Caki2 (cell line): ENCODE data around the gene MIER2. TPM values are rescaled to one million over a fixed set of nuclear protein-coding genes. Genes with fewer than 3 reads are reported as not detected.
A peak's percentile ranks its signal among the peaks of the same experiment; 100 is the strongest.

ENCODE experiments used
- DNase-seq: peaks from one replicate; pipeline ENCODE4 v3.0.0-alpha.2; 2015; ENCODE audit warnings: low read depth
- in situ Hi-C: cut with HindIII; loops from 2 replicates; pipeline ENCODE4 v1.10.0; 2016; ENCODE audit warnings: low sequenced_read_pairs, low pct_unique_long_range_greater_than_20kb, mixed read lengths
- total RNA-seq: library from RNA; depleted of rRNA; stranded (reverse); fragments of >200 nt; shearing (Covaris generic); gene quantifications from 2 replicates; pipeline ENCODE4 v1.2.3, GENCODE V29; 2014; ENCODE audit warnings: low replicate concordance

The MIER2 gene
- total RNA-seq, 1 experiment from 2014 or later = 9.4 TPM

DNA sequence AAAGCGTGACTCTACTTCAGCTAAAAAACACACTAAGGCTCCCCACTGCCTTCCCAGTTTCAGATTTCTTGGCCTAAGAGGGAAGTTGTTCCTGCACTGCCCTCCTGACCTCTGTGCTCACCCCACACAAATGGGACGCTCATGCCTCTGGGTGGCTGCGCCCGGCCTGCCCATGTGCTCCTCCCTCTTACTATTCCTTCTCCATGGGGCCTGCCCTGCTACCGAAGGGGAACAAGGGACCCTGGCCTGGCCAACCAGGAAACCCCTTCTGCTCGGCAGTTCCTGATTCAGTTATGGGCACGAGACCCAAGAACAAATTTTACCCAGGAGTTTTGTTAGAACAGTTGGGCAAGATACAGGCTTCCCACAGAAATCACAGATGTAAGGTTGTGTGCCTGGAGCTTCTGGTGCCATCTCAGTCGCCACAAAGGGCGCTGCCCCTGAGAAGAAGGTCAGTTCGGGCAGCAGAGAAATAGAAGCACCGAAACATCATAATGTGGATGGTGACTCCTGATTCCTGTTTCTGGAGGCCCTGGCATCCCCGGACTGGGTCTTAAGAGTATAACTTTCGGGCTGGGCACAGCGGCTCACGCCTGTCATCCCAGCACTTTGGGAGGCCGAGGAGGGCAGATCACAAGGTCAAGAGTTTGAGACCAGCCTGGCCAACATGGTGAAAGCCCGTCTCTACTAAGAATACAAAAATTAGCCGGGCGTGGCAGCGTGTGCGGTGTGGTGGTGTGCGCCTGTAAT, 47.9 kb downstream of the MIER2 start:
- in situ Hi-C loops = no loop called here
- DNase-seq = no peak

DNA sequence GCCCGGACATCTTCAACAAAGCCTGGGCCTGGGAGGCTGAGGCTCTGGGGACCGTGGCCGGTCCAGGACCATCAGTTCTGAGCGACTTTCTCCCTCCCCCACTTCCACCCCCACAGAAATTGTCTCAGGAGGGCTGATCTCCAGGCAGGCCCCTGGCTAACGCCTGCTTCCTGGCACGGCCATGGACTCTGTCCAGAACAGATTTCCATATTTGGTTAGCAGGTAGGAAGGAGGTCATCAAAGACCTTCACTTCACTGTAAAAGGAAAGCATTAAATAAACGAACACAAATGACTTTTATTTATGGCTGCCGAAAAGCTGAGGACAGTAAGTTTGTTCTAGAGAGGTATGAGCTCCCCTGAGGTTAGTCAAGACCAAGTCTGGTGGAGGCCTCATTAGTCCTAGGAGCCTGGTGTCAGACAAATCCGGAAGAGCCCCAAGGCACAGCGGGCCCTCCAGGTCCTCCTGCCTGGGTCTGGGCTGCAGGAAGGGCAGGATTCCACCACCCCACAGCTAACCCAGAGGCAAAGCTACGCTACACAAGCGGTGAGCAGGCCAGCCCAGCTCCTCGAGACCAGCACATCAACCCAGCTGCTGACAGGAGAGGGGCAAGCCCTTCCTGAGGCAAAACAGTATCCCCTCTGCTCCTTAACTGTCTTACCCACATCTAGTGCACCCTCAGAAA, 48.8 kb downstream of the MIER2 start:
- in situ Hi-C loops = no loop called here
- DNase-seq = no peak

DNA sequence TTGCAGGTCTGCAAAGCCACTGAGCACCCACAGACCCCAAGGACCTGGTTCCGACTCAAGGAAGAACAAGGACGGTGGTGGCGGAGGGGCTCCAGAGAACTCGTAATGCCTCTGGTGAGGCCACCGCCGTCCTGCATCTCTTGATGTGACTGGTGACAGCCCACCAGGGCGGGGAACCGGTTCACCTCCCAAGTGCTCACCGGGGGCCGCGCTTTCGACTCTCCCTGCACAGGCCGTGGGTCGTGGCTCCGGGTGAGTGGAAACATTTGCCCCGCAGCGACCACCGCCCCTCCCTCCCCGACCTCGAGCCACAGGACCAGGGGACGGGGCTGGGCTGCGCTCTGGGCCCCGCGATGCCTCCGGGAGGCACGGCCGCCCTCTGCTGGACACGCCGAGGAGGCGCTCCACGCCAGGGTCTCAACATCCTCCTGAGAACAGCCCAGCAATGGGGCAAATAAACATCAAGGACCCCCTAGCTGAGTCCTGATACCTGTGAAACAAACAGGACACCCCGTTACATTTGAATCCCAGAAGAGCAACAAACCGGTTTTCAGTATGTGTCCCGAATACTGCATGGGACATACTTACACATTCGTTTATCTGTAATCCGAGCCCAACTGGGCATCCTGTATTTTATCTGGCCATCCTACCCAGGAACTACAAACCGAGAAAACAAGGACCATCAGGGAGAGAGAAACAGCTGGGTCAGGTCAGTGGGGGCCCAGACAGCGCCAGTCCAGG, 49.5 kb downstream of the MIER2 start:
- in situ Hi-C loops = no loop called here
- no peak for DNase-seq

DNA sequence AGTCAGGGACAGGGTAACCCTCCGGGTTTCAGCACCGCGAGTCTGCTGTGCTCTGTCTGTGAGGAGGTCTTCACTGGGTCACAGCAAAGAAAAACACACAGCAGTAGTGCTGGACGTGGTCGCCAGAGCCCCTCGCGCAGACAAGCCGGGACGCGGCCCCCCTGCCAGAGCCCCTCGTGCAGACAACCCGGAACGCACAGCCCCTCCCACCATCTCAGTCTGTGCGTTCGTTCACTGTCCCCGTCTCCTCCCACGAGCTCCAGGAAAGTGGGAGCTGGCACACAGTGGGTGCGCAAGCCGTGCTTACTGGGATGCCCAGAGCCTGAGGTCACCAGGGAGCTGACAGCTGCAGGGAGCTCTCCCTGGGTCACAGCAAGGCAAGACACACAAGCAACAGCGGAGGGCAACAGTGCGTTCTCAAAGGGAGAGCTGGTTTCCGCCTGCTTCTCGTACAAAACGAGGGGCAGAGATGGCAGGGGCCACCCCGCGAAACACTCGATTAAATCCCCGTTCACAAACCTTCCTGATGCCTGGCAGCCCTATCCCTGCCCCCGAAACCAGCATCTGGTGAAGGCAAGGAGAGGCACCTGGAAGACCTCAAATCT, 50.2 kb downstream of the MIER2 start:
- no peak for DNase-seq
- in situ Hi-C loops = no loop called here

DNA sequence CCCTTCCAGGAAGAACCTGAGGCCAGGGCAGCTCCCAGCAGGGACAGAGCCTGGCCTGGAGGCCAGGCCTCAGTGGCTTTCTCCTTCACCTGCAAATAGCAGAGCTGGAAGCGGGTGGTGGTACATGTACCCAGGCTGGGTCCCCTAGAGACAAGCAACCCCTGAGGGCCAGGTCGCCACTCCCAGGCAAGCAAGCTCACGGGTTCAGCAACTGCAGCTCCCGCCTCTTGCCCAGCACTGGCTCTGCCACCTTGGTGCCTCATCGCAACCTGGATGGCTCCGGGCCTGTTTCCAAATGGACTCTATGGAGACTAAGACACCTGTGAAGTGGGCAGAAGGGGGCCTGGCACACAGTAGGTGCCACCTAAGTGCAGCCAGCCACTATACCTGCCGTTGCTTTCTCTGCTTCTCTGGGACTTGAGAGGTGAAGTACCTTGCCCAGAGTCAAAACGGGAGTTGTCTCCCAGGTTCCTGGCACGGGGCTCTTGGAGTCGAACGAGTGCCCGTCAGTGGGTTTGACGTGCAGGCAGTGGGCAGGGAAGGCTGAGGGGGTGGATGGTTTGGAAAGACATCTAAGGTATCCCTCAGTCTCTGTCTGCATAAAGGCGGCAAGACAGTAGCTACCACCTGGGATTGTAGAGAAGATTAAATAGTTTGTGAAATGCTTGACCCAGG, 51.0 kb downstream of the MIER2 start:
- DNase-seq = no peak
- in situ Hi-C loops = no loop called here

DNA sequence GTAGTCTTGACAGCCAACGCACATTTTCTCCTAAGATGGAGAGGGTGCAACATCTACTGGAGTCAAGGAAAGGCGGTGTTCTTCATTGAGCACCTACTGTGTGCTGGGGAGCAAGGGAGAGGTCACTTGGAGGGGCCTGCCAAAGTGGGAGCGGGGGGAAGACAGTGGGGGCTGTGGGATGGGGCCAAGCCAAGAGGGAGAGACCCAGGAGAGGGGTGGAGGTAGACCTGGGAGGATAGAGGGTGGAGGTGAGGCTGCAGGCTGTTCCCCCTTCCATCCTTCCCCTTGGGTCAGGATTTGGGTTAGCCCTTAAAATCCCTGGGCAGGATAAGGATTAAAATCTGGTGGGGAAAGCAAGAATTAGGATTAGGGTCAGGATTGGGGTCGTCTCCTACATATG, 51.6 kb downstream of the MIER2 start:
- in situ Hi-C loops = no loop called here

DNA sequence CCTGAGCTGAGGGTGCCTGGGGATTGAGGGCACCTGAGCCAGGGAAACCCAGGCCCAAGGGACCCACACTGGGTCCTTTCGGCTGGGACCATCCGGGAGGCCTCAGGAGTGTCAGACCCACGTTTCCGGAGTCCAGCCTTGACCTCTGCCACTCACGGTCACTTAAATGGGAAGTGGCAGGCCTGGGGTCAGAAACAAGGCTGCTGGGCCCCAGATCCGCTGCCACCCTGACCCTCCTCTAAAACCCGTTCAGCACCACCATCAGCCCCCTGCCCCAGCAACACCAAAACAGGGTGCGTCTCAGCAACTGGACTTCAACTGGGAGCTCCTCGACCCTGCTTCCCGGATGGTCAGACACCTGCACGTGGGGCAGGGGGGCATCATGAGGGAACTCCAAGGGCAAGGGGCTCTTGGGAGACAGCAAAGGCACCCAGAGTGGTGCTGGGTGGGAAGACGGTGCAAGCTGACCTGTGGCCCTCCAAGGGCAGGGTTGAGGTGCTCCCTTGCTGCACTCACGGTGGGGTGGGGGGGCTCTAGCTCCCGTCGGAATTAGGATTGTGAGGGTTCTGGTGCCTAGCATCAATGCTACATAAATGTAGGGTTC, 52.2 kb downstream of the MIER2 start:
- no peak for DNase-seq
- in situ Hi-C loops = no loop called here

More for the DNA sequence above, 51.6 kb downstream of the MIER2 start:
- DNase-seq = no peak

DNA sequence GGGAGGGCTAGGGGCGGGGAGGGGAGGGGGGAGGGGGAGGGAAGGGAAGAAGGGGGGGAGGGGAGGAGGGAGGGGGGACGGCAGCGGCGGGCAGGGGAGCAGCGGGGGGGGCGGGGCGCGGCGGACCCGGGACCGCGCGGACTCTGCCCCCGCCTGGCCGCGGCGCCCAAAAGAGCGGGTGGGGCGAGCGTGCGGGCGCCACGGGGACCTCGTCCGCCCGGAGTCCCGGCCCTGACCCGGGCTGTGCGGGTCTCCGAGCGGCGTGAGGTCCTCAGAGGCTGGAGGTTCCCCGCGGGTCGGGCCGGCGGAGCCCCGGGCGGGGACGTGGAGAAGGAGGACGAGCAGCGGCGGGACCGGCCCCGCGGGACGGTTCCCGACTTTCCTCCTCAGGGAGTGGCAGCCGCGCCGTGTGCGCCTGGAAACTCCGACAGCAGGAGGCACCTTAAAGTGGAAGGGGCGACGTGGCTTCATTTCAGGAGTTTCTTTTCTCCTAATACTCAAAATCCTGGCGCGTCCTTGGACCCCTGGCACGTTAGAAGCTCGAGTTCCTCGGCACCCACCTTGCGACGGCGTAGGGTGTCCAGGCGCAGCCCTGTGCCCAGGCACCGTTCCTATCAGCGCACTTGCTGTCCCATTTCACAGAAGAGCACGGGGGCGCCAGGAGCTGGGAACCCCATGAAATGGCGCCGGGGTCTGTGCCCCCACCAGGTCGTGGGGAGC, 52.9 kb downstream of the MIER2 start:
- in situ Hi-C loops = no loop called here
- no peak for DNase-seq

DNA sequence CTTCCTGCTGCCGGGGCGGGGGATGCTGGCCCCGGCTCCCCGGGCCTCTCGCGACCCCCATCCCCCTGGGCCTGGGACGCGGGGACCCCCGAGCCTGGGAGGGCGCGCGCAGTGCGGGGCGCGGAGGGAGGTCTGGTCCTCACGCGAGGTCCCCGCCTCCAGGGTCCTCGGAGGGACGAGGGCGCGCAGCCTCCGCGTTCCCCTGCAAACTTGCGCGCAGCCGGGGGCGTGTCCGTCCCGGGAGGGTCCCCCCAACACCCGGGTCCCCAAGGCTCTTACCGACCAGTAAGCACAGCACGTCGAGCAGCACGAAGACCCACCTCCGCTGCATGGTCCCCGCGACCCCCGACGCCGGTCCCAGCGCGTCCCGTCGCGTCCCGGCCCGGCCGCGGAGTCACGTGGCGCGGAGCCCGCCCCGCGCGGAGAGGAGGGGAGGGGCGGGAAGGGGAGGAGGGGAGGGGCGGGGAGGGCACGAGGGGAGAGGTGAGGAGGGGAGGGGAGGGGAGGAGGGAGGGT, 53.5 kb downstream of the MIER2 start, which contains the start of gene PLPP2:
PLPP2 (minus strand) TSS at position 398 of the 516 bp plus-strand sequence; CDS start at position 331, 67 bp downstream.
- peak; percentile 67 for DNase-seq
- in situ Hi-C loops = no loop called here

DNA sequence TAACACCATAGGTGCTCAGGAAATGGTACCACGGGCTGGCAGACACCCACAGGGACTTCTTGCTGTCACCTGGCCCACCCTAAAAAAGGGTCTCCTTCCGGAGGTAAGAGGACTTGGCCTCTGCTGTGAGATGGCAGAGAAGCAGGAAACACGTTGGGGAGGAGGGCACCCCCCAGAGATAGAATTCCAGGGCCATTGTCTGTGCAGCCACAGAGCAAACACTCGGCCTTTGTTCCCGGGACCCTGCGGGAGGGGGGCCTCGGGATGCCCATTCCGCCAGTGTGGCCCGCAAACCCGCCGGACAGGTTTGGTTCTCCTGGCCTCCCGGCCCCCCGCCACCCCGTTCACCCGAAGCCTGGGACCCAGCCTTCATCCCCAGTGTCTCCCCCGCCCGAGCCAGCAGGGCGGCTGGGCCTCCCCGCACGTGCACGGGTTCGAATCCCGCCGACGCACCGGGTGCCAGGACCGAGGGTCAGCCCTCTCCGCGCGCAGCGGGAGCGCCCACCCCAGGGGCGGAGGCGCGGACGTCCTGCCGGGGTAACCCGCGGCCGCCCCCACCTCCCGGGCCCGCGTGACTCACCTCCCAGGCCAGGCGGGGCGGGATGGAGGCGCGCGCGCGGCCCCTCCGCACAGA, 54.1 kb downstream of the MIER2 start:
- peak; percentile 67 for DNase-seq
- in situ Hi-C loops = no loop called here

DNA sequence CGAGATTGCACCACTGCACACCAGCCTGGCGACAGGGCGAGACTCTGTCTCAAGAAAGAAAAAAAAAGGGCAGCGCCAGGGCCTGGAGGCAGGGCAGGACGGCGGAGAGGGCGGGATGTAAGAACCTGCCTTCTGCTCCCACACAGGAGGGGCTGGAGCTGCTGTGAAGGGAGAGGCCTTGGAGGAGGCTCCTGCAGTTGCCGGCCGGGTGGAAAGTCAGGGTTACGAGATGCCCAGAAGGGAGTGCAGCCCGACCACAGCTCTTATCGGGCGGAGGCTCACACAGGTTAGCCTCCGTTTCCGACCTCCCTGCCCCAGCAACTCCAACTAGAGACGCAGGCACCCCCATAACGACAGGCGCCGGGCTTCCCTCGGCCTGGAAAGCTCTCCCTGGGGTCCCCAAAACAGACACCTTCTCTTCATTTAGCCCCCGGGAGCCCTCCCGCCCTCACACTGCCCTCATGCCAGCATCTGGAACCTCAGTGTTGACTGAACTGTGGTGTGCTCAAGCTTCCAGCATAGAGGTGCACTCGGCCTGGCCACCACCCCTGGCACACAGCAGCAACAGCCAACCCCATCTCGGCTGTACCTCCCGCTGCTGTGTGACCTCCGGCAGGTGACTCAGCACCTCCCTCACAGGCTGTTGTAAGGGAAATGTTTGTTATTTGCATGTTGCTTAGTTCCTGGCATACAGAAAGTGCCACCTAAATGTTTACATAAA, 54.8 kb downstream of the MIER2 start:
- peak; percentile 80 for DNase-seq
- in situ Hi-C loops = no loop called here

DNA sequence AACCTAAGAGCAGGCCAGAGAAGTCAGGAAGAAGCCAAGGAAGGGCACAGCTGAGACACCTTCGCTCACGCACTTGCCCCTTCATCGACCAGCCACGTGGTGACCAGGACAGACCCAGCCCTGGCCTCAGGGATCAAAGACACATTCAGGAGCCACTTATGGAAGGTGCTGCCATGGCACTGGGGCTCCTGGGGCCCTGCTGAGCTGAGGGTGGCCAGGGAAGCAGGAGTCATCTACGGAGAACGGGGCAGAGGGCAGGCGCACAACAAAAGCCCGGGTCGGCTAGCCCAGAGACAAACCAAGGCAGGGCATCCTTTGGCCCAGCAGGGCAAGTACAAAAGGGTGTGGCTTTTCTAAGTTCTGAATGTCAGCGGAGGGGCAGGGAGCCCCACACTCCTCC, 55.7 kb downstream of the MIER2 start:
- DNase-seq = no peak
- in situ Hi-C loops = no loop called here

DNA sequence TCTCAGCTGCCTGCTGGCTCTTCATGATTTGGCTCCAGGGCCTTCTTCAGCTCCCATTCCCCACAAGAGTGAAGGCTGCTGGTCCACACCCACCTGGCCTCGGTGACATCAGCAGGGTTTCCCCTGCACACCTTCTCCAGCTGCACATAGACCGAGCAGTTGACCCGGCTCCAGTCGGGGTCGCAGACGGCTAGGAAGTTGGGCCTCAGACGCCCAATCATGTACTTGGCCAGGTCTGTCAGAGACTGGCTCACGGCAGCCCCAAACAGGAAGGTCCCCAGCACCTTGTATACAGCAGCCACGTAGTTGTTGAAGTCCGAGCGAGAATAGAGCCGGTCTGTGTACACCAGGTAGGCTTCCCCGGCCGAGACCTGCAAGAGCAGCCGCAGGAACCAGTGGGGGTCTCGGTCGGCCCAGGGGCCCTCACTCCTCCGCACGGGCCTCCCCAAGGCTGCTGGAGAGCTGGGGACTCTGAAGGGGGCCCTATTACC, 57.2 kb downstream of the MIER2 start:
- DNase-seq = no peak

DNA sequence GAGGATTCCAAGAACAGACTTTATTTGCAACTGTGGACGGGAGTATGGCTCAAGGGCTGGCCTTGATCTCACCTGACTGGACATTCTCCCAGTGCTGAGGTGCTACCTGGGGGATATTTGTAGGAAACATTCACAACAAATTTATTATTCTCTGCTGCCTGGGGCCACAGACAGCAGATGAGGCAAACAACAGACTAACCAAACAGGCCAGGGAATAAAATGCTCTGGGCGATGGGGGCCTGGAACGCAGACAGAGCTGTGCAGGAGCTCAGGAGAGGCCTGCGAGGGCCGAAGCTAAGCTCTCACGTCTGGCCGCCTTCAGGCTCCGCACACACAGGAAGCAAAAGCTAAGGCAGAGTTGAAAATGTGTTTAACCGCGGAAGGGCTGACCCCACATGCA, 61.2 kb downstream of the MIER2 start:
- in situ Hi-C loops = no loop called here
- DNase-seq = no peak

More for the DNA sequence above, 57.2 kb downstream of the MIER2 start:
- in situ Hi-C loops = no loop called here

DNA sequence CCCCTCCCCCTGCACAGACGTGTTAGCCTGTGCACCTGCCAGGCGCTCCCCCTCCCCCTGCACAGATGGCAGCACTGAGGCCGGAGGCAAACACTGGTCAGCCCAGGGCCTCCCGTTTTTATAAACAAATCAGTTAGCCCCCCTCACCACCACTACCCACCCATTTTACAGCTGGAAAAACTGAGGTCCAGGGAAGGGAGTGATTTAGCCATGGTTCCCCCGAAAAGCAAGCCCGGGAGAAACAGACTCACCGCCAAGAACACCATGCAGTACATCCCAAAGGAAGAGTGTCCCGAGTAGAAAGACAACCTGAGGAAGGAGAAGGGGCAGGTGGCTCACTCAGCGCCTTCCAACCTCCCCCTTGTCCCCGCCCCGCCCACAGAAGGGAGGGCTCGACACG, 62.1 kb downstream of the MIER2 start:
- DNase-seq = no peak
- in situ Hi-C loops = no loop called here

DNA sequence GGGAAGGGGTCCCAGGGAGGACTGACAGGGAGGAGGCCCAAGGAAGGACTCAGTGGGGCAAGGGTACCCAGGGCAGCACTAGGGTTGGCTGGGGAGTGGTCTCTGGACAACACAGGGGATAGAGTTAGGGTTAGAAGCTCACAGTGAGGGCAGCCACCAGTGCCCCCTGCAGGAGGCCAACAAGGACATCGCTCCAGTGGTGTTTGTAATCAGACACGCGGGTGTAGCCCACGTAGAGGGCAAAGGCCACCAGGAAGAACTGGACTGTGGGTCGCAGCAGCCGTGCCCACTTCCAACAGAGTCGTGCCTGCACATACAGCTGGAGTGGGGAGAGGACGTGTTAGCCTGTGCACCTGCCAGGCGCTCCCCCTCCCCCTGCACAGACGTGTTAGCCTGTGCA, 62.6 kb downstream of the MIER2 start:
- DNase-seq = no peak
- in situ Hi-C loops = no loop called here
